HepG2 (cell line): ENCODE measurements around the gene SSBP4. TPM values are rescaled to one million over a fixed set of nuclear protein-coding genes. Genes with fewer than 3 reads are reported as not detected.

Experiments
- BATF2 ChIP-seq: sonication (generic); formaldehyde crosslinking; IDR thresholded peaks from 2 replicates; pipeline ENCODE4 v1.8.0; 2022; ENCODE audit warnings: mild to moderate bottlenecking, missing genetic modification reagents, moderate library complexity
- CREBL2 ChIP-seq: sonication (generic); formaldehyde crosslinking; IDR thresholded peaks from 2 replicates; pipeline ENCODE4 v1.8.1; 2023; ENCODE audit warnings: missing genetic modification reagents, mild to moderate bottlenecking, borderline replicate concordance
- CSRNP1 ChIP-seq: sonication (generic); formaldehyde crosslinking; IDR thresholded peaks from 2 replicates; pipeline ENCODE4 v1.8.1; 2023; ENCODE audit warnings: mild to moderate bottlenecking, missing genetic modification reagents
- FOXC1 ChIP-seq: sonication (generic); formaldehyde crosslinking; IDR thresholded peaks from 2 replicates; pipeline ENCODE4 v1.8.0; 2022; ENCODE audit warnings: mild to moderate bottlenecking, missing genetic modification reagents, borderline replicate concordance
- HNRNPK ChIP-seq: fragments of 200-400 bp; formaldehyde crosslinking; IDR thresholded peaks from 2 replicates; pipeline ENCODE4 v1.6.1; 2018; ENCODE audit warnings: low read length, low read depth, moderate library complexity, mild to moderate bottlenecking; ENCODE audit not compliant: poor library complexity, severe bottlenecking
- KDM5B ChIP-seq: sonication (generic); formaldehyde crosslinking; IDR thresholded peaks from 2 replicates; pipeline ENCODE4 v1.4.0; 2020; ENCODE audit warnings: missing genetic modification reagents, mild to moderate bottlenecking, borderline replicate concordance
- MLX ChIP-seq: IDR thresholded peaks from 2 replicates; pipeline ENCODE4 v1.6.1; 2016
- PHF20 ChIP-seq: sonication (generic); formaldehyde crosslinking; IDR thresholded peaks from 2 replicates; pipeline ENCODE4 v1.5.0; 2020; ENCODE audit warnings: mild to moderate bottlenecking, missing genetic modification reagents
- REXO4 ChIP-seq: sonication (generic); formaldehyde crosslinking; IDR thresholded peaks from 2 replicates; pipeline ENCODE4 v1.8.0; 2022; ENCODE audit warnings: missing genetic modification reagents, mild to moderate bottlenecking, borderline replicate concordance
- TOPORS ChIP-seq: sonication (generic); formaldehyde crosslinking; IDR thresholded peaks from 2 replicates; pipeline ENCODE4 v1.8.0; 2023; ENCODE audit warnings: mild to moderate bottlenecking, missing genetic modification reagents
- ZBTB34 ChIP-seq: sonication (generic); formaldehyde crosslinking; IDR thresholded peaks from 2 replicates; pipeline ENCODE4 v1.8.0; 2022; ENCODE audit warnings: mild to moderate bottlenecking, missing genetic modification reagents
- ZNF234 ChIP-seq: sonication (generic); formaldehyde crosslinking; conservative IDR thresholded peaks from 2 replicates; pipeline ENCODE4 v1.5.1; 2020; ENCODE audit warnings: mild to moderate bottlenecking, missing genetic modification reagents
- ZNF260 ChIP-seq: sonication (generic); formaldehyde crosslinking; IDR thresholded peaks from 2 replicates; pipeline ENCODE4 v1.4.0; 2020; ENCODE audit warnings: missing genetic modification reagents, low read depth, mild to moderate bottlenecking, borderline replicate concordance
- ZNF280B ChIP-seq: sonication (generic); formaldehyde crosslinking; IDR thresholded peaks from 2 replicates; pipeline ENCODE4 v1.5.0; 2020; ENCODE audit warnings: missing genetic modification reagents, mild to moderate bottlenecking, borderline replicate concordance
- ZNF329 ChIP-seq: sonication (generic); formaldehyde crosslinking; IDR thresholded peaks from 2 replicates; pipeline ENCODE4 v1.9.0; 2021; ENCODE audit warnings: low read depth, mild to moderate bottlenecking, missing genetic modification reagents
- ZNF563 ChIP-seq: sonication (generic); formaldehyde crosslinking; IDR thresholded peaks from 2 replicates; pipeline ENCODE4 v1.8.0; 2022; ENCODE audit warnings: mild to moderate bottlenecking, moderate library complexity, missing genetic modification reagents
- ZNF639 ChIP-seq: conservative IDR thresholded peaks from 2 replicates; pipeline ENCODE4 v1.6.1; 2018; ENCODE audit warnings: missing genetic modification reagents
- ZSCAN29 ChIP-seq: sonication (generic); formaldehyde crosslinking; conservative IDR thresholded peaks from 2 replicates; pipeline ENCODE4 v1.4.0; 2020; ENCODE audit warnings: mild to moderate bottlenecking, missing genetic modification reagents
- polyA plus RNA-seq, 8 experiments: library from polyadenylated mRNA; depleted of rRNA in 3 of 8; stranded (reverse) in 7 of 8; unstranded in 1 of 8; fragments of >200 nt; fragmentation: Illumina TruSeq in 4 of 8; extraction: Trizol in 4 of 8; gene quantifications; 2 replicates each; pipeline versions ENCODE4 v1.2.1 to v1.2.3, GENCODE V29; 2011 to 2016; ENCODE audit warnings: low read depth in 4 of 8, missing spikeins in 1 of 8, mixed read lengths in 1 of 8; ENCODE audit not compliant: insufficient read depth in 1 of 8
- total RNA-seq, 5 experiments: library from RNA; depleted of rRNA; stranded (reverse); fragments of >200 nt; fragmentation: Illumina TruSeq; extraction: Trizol; gene quantifications; 2 replicates each; pipeline ENCODE4 v1.2.3, GENCODE V29; 2016; ENCODE audit warnings: low read depth in 1 of 5

Gene SSBP4
- total and polyA plus RNA-seq, 2 of the 13 experiments (the other 11 are each of a cell fraction or from before 2014, with no cell fraction given): 20.8 to 39.5 TPM

GRCh38 chr19:18388100-18388959, 30.9 kb upstream of the SSBP4 start (continued):
- TF ChIP-seq CSRNP1 (CRISPR knock-in tag) (peak; percentile 77), PHF20 (CRISPR knock-in tag) (peak; percentile 65), CREBL2 (0 out of 2 replicates have a peak, but pooled peaks have one; percentile 40), ZNF639 (no peak), ZSCAN29 (CRISPR knock-in tag) (peak; percentile 73; the same call in 1 of the 2 replicates), KDM5B (CRISPR knock-in tag) (peak; percentile 89), HNRNPK (peak; percentile 74), ZNF260 (0 out of 2 replicates have a peak, but pooled peaks have one; percentile 26), ZNF234 (CRISPR knock-in tag) (0 out of 2 replicates have a peak, but pooled peaks have one; percentile 84), REXO4 (CRISPR knock-in tag) (peak; percentile 18; the same call in 1 of the 2 replicates), MLX (no peak), ZNF280B (CRISPR knock-in tag) (no peak; the same call in 1 of the 2 replicates), FOXC1 (CRISPR knock-in tag) (peak; percentile 84; the same call in 1 of the 2 replicates), ZNF329 (no peak), ZBTB34 (CRISPR knock-in tag) (peak; percentile 83; the same call in 1 of the 2 replicates), TOPORS (CRISPR knock-in tag) (peak; percentile 90), BATF2 (peak; percentile 91), ZNF563 (CRISPR knock-in tag) (no peak)
